Caki2 (cell line): ENCODE results near the gene ANXA1. TPM values are rescaled to one million over a fixed set of nuclear protein-coding genes. Genes with fewer than 3 reads are reported as not detected.

ENCODE experiments used
- DNase-seq: peaks from one replicate; pipeline ENCODE4 v3.0.0-alpha.2; 2015; ENCODE audit warnings: low read depth
- in situ Hi-C: cut with HindIII; loops from 2 replicates; pipeline ENCODE4 v1.10.0; 2016; ENCODE audit warnings: low sequenced_read_pairs, low pct_unique_long_range_greater_than_20kb, mixed read lengths
- total RNA-seq: library from RNA; depleted of rRNA; stranded (reverse); fragments of >200 nt; shearing (Covaris generic); gene quantifications from 2 replicates; pipeline ENCODE4 v1.2.3, GENCODE V29; 2014; ENCODE audit warnings: low replicate concordance

ANXA1 gene
- total RNA-seq, 1 experiment from 2014 or later, result 779 TPM

- in situ Hi-C loops, result no loop called here
- DNase-seq, result no peak
Observed at GRCh38 chr9:73158723-73159122, 7.1 kb downstream of the ANXA1 start.

GRCh38 chr9:73160868-73161267 lies 9.2 kb downstream of the ANXA1 start:
- in situ Hi-C loops, result no loop called here

GRCh38 chr9:73162987-73163768 lies 11.5 kb downstream of the ANXA1 start:
- in situ Hi-C loops, result no loop called here
- no peak for DNase-seq

More at GRCh38 chr9:73160868-73161267, 9.2 kb downstream of the ANXA1 start:
- no peak for DNase-seq

GRCh38 chr9:73165911-73166310 lies 14.2 kb downstream of the ANXA1 start:
- in situ Hi-C loops, result no loop called here
- DNase-seq, result no peak

- in situ Hi-C loops, result no loop called here
- no peak for DNase-seq
Observed at GRCh38 chr9:73166468-73166867, 14.8 kb downstream of the ANXA1 start.

GRCh38 chr9:73167614-73168013 lies 15.9 kb downstream of the ANXA1 start:
- no peak for DNase-seq
- in situ Hi-C loops, result no loop called here

GRCh38 chr9:73168298-73168934 lies 16.8 kb downstream of the ANXA1 start:
- no peak for DNase-seq
- in situ Hi-C loops, result no loop called here

GRCh38 chr9:73170185-73170957 lies 18.7 kb downstream of the ANXA1 start:
- in situ Hi-C loops, result no loop called here
- DNase-seq, result no peak

- DNase-seq, result no peak
- in situ Hi-C loops, result no loop called here
Observed at GRCh38 chr9:73172901-73173215, 21.2 kb downstream of the ANXA1 start.

- in situ Hi-C loops, result no loop called here
- DNase-seq, result no peak
Observed at GRCh38 chr9:73173557-73174329, 22.1 kb downstream of the ANXA1 start.

- in situ Hi-C loops, result no loop called here
Observed at GRCh38 chr9:73174330-73174980, 22.8 kb downstream of the ANXA1 start.

GRCh38 chr9:73176450-73176875 lies 24.8 kb downstream of the ANXA1 start:
- in situ Hi-C loops, result no loop called here

More at GRCh38 chr9:73174330-73174980, 22.8 kb downstream of the ANXA1 start:
- no peak for DNase-seq

GRCh38 chr9:73178044-73178443 lies 26.4 kb downstream of the ANXA1 start:
- no peak for DNase-seq
- in situ Hi-C loops, result no loop called here

More at GRCh38 chr9:73176450-73176875, 24.8 kb downstream of the ANXA1 start:
- peak; percentile 79 for DNase-seq

GRCh38 chr9:73179589-73179988 lies 27.9 kb downstream of the ANXA1 start:
- in situ Hi-C loops, result no loop called here
- DNase-seq, result peak; percentile 85

- DNase-seq, result no peak
- in situ Hi-C loops, result no loop called here
Observed at GRCh38 chr9:73180403-73180802, 28.7 kb downstream of the ANXA1 start.

- DNase-seq, result no peak
- in situ Hi-C loops, result no loop called here
Observed at GRCh38 chr9:73182928-73183327, 31.3 kb downstream of the ANXA1 start.

- DNase-seq, result no peak
- in situ Hi-C loops, result no loop called here
Observed at GRCh38 chr9:73183428-73183827, 31.8 kb downstream of the ANXA1 start.
